GM19238 (cell line): ENCODE data around the gene PTPRU.

Experiments used
- DNase-seq: peaks from one replicate; pipeline ENCODE4 v3.0.0; 2011; ENCODE audit warnings: low spot score; ENCODE audit not compliant: insufficient read length

PTPRU gene

DNA sequence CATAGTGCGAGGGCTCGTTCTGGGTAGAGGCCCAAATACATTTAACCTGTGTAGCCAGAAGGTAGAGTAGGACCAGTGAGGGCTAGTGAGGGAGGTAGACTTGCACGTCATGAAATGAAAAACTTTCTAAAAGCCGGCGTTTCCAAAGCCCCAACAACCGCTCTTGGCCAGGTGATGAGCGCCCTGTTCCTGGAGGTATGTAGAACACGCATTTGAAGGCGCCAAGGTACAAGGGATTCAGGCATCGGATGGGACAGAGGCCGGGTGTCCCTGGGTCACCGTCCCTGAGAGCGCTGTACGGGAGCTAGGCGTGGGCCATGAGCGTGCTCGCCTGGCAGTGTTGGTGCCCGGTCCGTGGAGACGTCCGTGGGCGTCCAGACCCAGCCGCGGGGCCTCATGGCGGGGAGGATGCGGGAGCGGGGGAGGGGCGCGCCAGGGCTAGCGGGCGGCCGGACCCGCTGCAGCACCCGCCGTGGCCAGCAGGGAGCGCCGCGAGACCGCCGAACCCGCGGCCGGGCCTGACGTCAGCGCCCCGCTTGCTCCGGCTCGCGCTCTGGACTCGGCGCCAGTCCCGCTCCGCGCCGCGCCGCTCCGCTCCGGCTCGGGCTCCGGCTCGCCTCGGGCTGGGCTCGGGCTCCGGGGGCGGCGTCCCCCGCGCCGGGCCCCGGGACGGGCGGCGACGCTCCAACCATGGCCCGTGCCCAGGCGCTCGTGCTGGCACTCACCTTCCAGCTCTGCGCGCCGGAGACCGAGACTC, at the start of gene PTPRU:
Gene PTPRU (plus strand): TSS at position 568 of the 757 bp plus-strand sequence. CDS start 123 bp downstream, at position 691.
- peak; percentile 90 for DNase-seq

DNA sequence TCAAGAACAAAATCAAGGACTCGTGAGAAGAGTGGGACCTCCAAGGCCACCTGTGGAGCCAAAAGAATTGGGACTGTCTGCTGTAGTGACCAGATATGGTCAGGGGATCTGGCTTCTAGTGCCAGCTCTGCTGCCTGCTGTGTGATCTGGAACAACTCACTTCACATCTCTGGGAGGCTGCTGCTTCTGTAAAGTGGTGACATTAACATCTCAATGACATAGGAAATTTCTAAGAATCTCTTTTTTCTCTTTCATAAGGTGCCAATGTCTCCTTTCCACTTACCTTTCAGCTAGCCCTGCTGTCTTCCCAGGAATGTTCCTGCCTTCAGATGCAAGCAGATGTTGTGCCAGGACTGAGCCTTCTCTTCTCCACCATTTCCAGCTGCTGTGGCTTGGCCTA, 49.6 kb upstream of the PTPRU start:
- no peak for DNase-seq

DNA sequence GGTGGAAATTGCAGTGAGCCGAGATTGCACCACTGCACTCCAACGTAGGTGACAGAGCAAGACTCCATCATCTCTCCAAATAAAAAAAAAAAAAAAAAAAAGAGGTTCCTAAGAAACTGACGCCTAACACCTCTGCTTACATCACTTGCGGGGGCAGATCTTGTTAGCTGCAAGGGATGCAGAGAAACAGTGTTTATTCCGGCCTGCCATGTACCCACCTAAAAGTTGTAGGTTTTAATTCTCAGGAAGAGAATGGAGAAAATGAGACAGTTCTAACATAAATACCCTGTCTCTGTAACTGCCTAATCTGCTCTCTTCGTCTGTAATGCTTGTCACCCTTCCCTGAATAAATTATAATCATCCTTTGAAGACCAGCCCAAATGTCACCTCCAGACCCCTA, 45.6 kb upstream of the PTPRU start:
- DNase-seq: no peak

DNA sequence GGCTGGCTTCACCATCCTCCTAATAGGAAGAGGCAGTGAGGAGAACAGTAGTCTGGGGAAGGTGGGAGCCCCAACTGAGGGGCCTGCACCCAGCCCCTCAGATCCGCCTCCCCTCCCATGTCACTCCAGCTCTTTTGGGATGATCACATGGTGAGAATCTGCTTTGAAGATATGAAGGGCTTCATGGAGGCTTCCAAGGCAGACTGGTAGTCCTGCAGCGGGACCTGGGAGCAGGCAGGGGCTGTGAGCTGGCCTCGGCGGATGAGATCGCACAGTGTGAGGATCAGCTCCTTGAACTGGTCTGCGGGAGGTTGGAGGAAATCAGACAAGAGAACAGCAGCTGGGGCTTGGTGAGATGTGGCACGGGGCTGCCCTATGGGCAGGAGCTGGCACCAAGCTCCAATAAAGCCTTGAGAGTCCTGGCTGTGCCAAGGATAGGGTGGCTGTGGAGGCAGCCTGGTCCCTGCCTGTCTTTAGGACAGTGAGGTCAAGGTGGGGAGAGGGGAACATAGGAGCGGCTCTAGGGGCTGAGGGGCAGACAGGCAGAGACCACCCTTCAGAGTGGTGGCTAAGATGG, 42.4 kb upstream of the PTPRU start:
- no peak for DNase-seq

DNA sequence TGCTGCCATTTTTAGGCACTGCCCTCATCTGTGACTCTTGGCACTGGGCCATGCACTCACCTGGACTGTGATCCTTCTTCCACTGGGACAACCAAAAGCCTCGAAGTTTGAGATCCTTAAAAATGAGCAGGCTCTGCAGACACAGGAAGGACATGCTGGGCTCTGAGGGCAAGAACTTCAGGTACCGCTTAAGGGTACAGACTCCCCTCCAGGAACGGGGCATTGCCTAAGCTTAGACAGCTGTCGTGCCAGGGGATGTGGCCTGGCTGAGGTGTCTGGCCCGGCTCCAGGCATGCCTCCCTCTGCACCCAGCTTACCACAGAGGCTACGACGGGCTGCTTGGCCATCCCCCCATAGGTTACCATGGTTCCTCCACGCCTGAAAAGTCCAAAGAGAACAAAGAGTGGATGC, 40.4 kb upstream of the PTPRU start:
- no peak for DNase-seq

DNA sequence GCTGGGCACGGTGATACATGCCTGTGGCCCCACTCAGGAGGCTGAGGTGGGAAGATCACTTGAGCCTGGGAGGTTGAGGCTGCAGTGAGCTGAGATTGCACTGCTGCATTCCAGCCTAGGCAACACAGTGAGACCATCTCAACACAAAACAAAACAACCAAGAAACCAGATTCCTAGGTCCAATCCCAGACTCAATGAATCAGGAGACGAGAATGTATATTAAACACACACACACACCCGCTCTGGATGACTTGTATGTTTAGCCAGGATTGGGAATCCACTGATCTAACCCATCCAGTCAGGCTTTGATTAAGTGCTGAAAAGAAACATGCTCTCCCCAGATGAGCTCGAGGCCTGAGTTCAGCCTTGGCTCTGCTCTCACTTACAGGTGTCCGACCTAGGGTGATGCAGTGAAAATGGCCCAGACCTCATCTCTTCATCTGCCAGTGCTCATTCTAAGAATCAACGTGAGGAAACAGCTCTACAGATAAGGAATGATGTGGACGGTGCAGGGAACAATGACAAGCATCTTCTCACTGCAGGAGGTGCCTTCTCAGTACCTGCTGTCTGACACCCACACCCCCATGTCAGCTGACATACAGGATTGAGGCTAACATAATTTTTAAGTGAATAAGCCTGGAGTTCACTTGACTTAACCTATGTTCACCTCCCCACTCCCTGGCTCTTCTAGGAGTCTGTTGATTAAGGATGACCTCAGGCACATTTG, 39.3 kb upstream of the PTPRU start:
- DNase-seq: no peak

DNA sequence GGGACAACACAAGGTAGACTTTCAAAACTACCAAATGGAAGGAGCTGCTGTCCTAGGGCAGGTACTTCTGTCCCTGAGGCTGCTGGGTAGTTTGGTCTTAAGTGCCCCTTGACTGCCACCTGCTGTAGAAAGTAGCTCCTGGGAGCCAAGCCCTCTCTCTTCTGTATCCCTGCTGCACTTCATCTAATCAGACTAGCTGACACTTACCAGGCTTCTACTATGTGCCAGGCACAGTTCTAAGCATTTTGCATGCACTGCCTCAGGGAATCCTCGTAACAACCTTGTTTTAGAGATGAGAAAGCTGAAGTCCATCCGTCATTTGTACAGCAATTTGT, 38.8 kb upstream of the PTPRU start:
- DNase-seq: no peak

DNA sequence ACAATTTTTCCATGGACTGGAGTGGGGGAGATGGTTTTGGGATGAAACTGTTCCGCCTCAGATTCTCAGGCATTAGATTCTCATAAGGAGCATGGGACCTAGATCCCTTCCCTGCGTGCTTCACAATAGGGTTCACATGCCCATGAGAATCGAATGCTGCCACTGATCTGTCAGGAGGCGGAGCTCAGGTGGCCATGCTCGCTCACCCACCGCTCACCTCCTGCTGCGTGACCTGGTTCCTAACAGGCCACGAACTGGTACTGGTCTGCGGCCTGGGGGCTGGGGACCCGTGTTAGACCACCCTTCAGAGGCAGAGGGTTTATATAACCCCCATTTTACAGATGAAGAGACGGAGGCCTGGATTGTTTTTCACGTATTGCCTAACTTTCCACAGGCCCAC, 38.3 kb upstream of the PTPRU start:
- DNase-seq: no peak

DNA sequence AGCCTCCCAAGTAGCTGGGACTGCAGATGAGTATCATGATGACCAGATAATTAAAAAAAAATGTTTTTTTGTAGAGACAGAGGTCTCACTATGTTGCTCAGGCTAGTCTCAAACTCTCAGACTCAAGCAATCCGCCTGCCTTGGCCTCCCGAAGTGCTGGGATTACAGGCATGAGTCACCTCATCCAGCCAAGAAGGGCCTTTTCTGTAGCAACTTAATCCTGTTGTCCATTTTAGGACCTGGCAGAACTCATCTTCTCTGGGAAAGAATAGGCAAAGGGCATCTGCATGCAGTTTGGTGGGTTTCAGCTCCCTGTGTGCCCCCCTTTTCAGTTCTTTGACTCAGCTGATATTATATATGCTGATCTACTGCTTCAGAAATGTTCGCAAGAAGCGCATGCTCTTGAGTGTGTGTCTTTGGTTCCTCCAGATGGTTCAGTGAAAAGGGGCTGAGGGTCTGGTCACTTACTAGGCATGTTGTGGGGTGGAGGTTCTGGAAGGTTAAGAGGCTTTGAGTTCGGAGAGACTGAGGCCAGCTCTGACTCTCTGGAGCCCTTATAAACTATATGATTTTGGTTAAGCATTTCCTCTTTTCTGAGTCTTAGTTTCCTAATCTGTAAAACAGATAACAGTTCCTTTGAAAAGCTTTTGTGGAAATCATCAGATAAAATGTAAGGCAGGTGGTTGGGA, 35.3 kb upstream of the PTPRU start:
- no peak for DNase-seq

DNA sequence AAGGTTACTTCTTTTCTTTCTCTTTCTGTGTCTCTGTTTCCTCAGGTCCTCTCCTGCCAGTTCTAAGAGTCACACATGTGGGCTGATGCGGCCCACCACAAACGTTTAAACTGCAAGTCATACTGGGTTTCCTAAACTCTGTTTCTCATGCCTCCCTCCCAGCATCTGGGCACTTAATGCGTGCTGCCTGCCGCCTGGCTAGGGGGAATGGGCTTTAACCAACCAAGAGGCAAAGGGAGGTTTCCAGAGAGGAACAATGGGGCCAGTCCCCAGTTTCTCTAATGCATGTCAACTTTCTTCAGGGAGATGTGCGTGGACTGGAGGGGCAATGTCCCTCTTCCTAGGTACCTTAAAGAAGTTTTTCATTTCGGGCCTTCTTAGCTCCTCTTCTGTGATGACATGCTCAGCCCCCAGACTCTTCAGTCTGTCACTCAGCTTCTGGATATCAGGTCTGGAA, 34.7 kb upstream of the PTPRU start:
- DNase-seq: no peak

DNA sequence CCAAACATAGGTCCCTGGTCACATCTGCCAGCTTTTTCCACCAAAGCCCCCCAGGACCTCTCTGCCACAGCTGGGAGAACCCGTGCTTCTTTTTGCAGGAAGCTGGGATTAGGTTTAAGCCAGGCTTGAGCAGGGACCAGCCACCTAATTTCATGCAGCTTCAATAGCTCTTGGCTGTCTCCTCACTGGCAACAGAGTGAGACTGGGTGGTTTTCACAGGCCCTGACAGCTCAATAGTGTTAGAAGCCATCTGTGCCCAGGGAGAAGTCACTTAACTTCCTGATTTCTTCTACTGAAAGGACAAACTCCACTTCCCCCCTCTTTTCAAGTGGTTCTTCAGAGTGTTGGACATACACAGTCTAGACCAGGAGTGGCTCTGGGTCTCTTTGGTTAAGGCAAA, 34.3 kb upstream of the PTPRU start:
- DNase-seq: no peak

DNA sequence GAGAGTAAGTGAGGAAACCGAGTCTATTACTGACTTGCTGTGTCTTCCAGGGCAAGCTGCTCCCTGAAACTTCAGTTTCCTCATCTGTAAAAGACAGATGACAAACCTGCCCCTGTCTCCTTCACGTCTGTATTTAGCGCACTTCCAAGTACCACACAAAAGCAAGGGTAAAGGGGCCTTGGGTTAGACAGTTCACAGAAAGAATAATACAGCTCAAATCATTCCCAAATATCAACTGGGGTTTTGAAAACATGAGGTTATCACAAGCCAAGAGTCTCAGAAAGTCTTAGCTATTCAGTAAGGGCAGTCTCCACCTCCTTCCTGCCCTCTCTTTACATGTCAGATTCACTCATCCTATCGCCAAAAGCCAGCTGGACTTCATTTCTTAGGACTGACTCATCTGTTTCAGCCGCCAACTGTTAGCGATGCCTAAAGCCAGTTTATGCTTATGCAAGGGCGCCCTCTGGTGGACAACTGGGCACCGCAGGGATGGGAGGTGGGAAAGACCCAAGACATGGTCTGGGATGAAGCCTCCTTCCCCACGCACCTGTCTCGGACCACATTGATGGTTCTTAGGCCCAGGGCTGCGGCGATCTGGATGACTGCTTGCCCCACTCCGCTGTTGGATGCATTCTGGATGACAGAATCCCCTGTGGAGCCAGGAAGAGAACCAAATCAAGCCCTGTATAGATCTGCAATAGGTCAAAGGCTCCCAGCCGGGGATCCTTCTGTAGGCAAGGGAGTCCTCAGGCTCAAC, 33.6 kb upstream of the PTPRU start:
- peak; percentile 82 for DNase-seq

DNA sequence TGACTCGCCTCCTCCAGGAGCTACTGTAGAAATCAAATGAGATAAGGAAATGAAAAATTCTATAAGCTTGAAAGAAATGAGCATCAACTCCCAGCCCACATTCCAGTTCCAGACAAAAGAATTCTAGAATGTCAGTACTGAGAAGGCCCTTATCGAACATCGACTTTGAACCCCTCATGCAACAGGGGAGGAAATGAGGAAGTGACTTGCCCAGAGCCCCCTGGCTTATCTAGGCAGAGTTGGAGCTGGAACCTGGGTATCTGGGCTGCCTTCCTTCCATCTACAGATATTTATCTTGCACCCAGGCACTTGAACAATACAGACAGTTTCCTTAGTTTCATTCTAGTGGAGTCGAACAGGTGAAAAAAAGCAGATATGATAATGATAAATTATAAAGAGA, 27.9 kb upstream of the PTPRU start:
- no peak for DNase-seq

DNA sequence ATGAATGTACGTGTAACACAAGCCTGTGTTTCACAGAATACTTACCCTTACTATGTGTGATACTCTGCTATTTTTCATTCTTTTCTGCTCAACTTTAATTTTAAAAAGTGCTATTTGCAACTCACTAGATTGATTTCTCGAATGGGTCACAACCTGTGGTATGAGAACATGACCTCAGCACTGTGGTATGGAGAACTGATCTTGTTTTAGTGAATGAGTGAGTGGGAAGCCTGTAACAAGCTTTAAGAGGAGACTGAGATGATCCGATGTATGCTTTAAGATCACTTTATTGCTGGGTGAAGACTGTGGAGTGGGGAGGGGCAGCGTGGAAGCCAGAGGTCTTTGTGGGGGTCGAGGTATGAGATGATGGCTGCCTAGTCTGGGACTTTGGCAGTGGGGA, 27.1 kb upstream of the PTPRU start:
- DNase-seq: no peak

DNA sequence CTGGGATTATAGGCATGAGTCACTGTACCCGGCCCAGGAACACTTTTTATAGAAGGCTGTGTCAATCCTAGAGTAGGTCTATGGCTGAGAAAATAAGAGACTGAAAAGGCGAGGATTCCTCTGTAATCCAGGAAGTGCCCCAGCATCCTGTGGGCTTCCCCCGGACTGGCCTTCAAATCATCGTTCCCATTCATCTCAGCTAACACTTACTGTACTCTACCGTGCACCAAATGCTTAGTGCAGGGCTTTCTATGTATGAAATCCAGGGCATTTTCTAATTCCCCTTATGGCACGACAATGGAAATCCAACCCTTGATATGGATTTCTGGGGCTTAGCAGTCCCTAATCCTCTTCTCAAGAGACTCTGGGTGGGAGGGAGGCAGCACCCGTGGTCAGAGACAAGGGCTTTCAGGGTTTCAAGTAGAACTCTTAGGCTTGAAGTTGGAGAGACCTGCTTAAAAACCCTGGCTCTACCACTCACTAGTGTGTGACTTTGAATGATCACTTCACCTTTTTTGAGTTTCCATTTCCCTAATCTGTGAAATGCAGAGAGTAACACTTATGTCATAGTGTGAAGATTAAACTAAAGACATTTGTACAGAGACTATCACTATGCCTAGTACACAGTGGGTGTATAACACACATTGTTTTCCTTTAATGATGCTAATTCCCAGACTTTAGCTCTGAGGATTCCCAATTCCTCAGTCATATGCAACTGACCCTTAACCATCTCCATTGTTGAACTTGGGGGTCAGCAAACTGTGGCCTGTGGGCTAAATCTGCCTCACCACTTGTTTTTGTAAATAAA, 25.8 kb upstream of the PTPRU start:
- peak; percentile 19 for DNase-seq

DNA sequence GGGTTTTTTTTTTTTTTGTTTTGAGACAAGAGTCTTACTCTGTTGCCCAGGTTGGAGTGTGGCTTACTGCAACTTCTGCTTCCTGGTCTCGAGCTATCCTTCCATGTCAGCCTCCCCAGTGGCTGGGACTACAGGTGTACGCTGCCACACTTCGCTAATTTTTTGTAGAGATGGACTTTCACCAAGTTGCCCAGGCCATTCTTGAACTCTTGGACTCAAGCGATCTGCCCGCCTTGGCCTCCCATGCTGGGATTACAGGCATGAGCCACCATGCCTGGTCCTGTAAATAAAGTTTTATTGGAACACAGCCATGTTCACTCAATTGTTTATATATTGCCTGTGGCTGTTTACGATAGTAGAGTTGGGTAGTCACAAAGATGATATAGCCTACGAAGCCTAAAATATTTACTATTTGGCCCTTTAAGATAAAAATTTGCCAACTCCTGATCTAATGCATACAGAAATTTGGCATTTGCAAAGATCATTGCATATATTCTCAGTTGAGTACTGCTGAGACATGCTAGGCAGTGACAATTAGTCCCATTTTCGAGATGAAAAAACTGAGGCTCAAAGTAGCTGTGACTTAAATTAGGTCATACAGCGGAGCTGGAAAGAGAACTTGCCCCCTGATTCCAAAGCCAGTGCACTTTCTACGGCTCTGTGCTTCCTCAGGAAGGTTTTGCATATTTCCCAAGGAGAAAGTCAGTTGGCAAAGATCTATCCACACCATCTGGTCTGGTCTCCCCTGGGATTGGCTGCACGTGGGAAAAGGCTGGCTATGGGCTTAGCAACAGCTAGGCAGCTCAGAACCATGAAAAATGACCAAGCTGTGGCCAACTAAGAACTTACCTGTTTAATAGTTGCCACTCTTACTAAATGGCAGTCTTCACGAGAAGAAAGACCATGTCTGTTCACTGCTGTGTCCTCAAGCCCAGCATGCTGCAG, 25.0 kb upstream of the PTPRU start:
- DNase-seq: no peak

DNA sequence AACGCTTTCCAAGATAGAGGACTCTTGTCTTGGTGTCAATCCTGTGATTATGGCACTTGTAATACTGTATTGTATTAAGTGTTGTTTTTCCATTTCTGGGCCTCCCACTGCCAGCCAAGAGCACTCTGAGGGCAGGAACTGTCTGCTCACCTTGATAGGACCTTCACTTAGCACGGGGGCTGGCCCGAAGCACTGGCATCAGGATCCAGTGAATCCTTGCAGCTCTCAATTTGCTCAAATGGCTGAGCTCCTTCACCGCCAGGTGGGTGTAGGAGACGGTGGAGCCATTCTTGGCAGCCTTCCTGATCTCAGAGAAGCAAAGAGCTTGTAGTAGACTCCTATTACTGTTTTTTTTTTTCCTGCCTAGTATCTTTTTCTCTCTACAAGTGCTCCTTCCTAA, 23.3 kb upstream of the PTPRU start:
- DNase-seq: no peak

DNA sequence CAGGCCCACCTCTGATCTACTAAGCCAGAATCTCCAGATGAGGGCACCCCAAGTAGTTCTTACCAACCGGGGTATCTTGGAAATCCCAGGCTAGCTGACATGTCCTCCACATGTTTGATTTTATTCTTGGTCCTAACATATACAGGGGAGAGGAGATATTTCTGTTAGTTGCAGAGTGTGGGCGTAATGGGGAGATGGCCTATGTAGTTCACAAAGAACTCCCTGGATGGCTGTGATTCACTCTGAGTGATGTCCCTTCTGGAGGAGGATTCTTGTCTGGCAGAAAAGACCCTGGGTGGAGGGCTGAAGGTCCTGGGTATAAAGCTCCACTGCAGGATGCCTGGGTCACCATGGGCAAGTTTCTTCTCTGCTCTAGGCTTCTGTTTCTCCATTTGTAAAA, 18.7 kb upstream of the PTPRU start:
- no peak for DNase-seq

DNA sequence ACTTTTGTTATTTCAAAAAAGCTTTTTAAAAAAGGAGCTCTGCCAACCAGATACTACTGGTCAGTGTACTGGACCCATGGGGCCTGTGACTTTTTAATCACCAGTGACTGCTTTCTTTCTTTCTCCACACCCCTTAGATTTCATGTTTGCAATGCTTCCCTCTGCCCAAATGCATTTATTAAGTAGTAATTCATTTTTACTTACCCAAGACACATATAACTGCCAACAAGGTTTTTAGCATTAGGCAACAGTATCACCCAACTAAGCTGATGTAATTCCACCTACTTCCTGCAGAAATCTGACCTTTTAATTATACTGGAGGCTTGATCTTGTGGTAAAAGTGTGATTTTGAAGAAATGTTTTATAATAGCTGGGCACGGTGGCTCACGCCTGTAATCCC, 18.1 kb upstream of the PTPRU start:
- no peak for DNase-seq
